OCI-LY7 (cell line): ENCODE measurements around the gene COL23A1. TPM values are rescaled to one million over a fixed set of nuclear protein-coding genes. Genes with fewer than 3 reads are reported as not detected.

Source experiments
- BruUV-seq: library from RNA; stranded (reverse); fragments of 400-500 nt; replicated peaks from 2 replicates; lab custom pipeline; 2021; lab: Mats Ljungman, UMichigan
- CTCF ChIA-PET: fragments of 300-600 bp; sonication (Branson Sonifier 250); formaldehyde crosslinking; loops from one replicate; lab custom pipeline; 2022; ENCODE audit warnings: antibody characterized with exemption; ENCODE audit not compliant: unreplicated experiment; lab: Charles Lee
- POLR2A ChIA-PET: fragments of 300-600 bp; sonication (Branson Sonifier 250); formaldehyde crosslinking; loops from one replicate; lab custom pipeline; 2022; ENCODE audit warnings: antibody characterized with exemption; lab: Charles Lee
- DNase-seq: peaks from one replicate; pipeline ENCODE4 v3.0.0-alpha.2; 2015; ENCODE audit warnings: low spot score
- H2AFZ ChIP-seq: fragments of 200-600 bp; sonication (generic), shearing (Covaris generic); 2 replicates; pipeline ENCODE4 v1.6.1; 2014; ENCODE audit warnings: mild to moderate bottlenecking, antibody characterized with exemption, low read length, moderate library complexity
- H3K27ac ChIP-seq: fragments of 200-600 bp; sonication (generic); 2 replicates; pipeline ENCODE4 v1.5.1; 2014; ENCODE audit warnings: mixed run types, low read depth, mild to moderate bottlenecking, moderate library complexity, low read length, inconsistent platforms; ENCODE audit not compliant: poor library complexity, severe bottlenecking
- H3K36me3 ChIP-seq: fragments of 200-600 bp; sonication (generic); 2 replicates; pipeline ENCODE4 v1.6.1; 2014; ENCODE audit warnings: mild to moderate bottlenecking, antibody characterized with exemption, low read length, moderate library complexity, mixed read lengths; ENCODE audit not compliant: insufficient read depth
- H3K4me1 ChIP-seq: fragments of 200-600 bp; sonication (generic); 2 replicates; pipeline ENCODE4 v1.5.1; 2014; ENCODE audit warnings: mild to moderate bottlenecking, low read length; ENCODE audit not compliant: insufficient read depth, poor library complexity, severe bottlenecking
- H3K4me2 ChIP-seq: fragments of 200-600 bp; sonication (generic); 2 replicates; pipeline ENCODE4 v1.6.1; 2014; ENCODE audit warnings: mild to moderate bottlenecking, low read length
- H3K4me3 ChIP-seq: fragments of 200-600 bp; sonication (generic); 2 replicates; pipeline ENCODE4 v1.5.1; 2014; ENCODE audit warnings: mild to moderate bottlenecking, low read depth, low read length; ENCODE audit not compliant: poor library complexity, severe bottlenecking
- H3K79me2 ChIP-seq: fragments of 200-600 bp; sonication (generic); 2 replicates; pipeline ENCODE4 v1.6.1; 2016; ENCODE audit warnings: low read depth, mild to moderate bottlenecking, low read length, moderate library complexity, mixed read lengths; ENCODE audit not compliant: insufficient read depth
- H3K9me2 ChIP-seq: fragments of 200-600 bp; sonication (generic); 2 replicates; pipeline ENCODE4 v1.6.1; 2016; ENCODE audit warnings: mild to moderate bottlenecking, low read length, mixed read lengths; ENCODE audit not compliant: insufficient read depth
- H3K9me3 ChIP-seq: fragments of 200-600 bp; sonication (generic); 2 replicates; pipeline ENCODE4 v1.6.1; 2014; ENCODE audit warnings: mild to moderate bottlenecking, mixed run types, low read length, mixed read lengths
- H4K20me1 ChIP-seq: fragments of 200-600 bp; sonication (generic); 2 replicates; pipeline ENCODE4 v1.6.1; 2014; ENCODE audit warnings: mild to moderate bottlenecking, antibody characterized with exemption, low read length, moderate library complexity, mixed read lengths; ENCODE audit not compliant: insufficient read depth
- EZH2phosphoT487 ChIP-seq: fragments of 200-600 bp; sonication (generic); IDR thresholded peaks from 2 replicates; pipeline ENCODE4 v1.6.1; 2018; ENCODE audit warnings: low read depth, borderline replicate concordance, mild to moderate bottlenecking, mixed run types, antibody characterized with exemption, low read length, moderate library complexity, mixed read lengths
- intact Hi-C: fragments of 100-400 bp; cut with micrococcal nuclease; formaldehyde crosslinking; loops from one replicate; pipeline ENCODE4 v1.10.0; 2022; ENCODE audit not compliant: unreplicated experiment
- total RNA-seq, 2 experiments: library from RNA; depleted of rRNA in 1 of 2; stranded (reverse); fragments of >200 nt in 1 of 2; shearing (Covaris generic) in 1 of 2; gene quantifications; 2 replicates each; pipeline ENCODE4 v1.2.3, GENCODE V29; 2014 to 2022
- TF ChIP-seq, protein P1 (sequence below): fragments of 200-600 bp; sonication (generic); conservative IDR thresholded peaks from 2 replicates; pipeline ENCODE4 v1.5.1; 2014; ENCODE audit warnings: mild to moderate bottlenecking, antibody characterized with exemption, low read length, moderate library complexity, mixed read lengths

Gene COL23A1
- total RNA-seq, 2 experiments from 2014 or later, result 0.53 TPM; not detected in 1

DNA sequence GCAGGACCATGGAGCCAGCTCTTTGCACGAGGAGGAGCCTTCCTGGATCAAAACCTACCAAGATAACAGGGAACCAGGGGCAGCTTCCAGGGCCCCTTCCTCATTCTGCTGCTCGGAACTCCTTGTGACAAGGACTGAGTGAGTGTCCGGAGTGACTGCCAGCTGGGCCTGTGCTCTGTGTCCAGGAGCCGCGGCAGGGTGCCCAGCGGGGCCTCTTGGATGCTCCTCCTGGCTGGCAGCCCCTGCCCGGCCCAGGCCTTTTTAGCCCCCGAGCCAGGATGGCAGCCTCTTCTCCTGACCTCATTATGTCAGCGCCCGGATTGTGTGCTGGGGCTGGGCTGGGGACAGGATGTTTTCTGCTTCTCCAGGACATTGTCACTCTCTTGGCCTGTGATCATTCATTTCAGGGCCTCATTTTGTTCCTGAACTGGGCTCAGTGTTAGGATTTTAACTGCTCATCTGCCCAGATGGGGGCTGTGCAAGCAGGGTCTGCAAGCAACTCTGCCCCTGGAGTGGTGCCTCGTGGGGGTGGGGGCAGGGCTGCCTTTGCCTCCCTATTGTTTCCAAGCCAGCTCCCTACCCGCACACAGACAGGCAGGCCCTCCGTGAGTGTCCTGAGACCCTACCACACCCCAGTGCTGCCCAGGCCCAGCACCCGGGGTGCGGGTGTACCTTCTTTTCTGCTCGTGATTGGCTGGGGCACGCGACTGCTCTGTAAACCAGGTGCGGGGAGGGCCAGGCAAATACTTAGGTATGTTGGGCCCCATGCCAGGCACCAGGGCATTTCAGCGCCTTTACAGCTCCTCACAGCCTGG, 161.6 kb downstream of the COL23A1 start:
- Histone ChIP-seq H3K79me2 (no peaks in the 10 kb centered on the region), H3K36me3 (no peaks in the 10 kb centered on the region), H3K4me1 (no peaks in the 10 kb centered on the region), H3K27ac (no peak overlapping the region), H3K9me2 (no peaks in the 10 kb centered on the region), H3K4me2 (no peak overlapping the region), H2AFZ (no peak overlapping the region), H3K9me3 (no peaks in the 10 kb centered on the region), H4K20me1 (no peaks in the 10 kb centered on the region), H3K4me3 (no peak overlapping the region)
- ChIA-PET POLR2A (no interaction called here), CTCF (no interaction called here)
- intact Hi-C loops, result no loop called here
- no peak for DNase-seq
- no TSS peak for BruUV-seq
- TF ChIP-seq, protein P1, sequence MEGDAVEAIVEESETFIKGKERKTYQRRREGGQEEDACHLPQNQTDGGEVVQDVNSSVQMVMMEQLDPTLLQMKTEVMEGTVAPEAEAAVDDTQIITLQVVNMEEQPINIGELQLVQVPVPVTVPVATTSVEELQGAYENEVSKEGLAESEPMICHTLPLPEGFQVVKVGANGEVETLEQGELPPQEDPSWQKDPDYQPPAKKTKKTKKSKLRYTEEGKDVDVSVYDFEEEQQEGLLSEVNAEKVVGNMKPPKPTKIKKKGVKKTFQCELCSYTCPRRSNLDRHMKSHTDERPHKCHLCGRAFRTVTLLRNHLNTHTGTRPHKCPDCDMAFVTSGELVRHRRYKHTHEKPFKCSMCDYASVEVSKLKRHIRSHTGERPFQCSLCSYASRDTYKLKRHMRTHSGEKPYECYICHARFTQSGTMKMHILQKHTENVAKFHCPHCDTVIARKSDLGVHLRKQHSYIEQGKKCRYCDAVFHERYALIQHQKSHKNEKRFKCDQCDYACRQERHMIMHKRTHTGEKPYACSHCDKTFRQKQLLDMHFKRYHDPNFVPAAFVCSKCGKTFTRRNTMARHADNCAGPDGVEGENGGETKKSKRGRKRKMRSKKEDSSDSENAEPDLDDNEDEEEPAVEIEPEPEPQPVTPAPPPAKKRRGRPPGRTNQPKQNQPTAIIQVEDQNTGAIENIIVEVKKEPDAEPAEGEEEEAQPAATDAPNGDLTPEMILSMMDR, result no peak
- no peak for TF ChIP-seq EZH2phosphoT487

DNA sequence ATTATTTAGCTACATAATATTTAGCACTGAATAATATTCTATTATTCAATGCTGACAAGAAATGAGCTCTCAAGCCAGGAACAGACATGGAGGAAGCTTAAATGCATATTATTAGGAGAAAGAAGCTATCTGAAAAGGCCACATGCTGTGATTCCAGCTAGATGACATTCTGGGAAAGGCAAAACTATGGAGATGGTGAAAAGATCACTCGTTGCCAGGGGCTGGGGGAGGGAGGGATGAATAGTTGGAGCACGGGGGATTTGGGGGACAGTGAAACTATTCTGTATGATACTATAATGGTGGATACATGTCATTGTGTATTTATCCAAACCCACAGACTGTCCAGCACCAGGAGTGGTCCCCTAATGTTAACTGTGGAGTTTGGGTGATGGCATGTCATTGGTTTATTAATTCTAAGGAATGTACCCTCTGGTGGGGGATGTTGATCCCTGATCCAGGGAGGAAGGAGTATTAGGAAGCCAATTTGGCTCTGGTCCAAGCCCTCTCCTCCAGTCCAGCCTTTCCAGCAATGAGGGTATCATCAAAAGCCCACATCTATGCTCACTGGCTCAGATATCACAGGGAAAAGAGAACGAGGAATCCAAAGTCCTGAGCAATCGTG, 162.5 kb downstream of the COL23A1 start:
- no peak for TF ChIP-seq EZH2phosphoT487
- TF ChIP-seq, protein P1, result no peak
- H3K4me1 ChIP-seq, result no peaks in the 10 kb centered on the region
- intact Hi-C loops, result no loop called here
- BruUV-seq, result no TSS peak
- no peak for DNase-seq
- no peak overlapping the region for H2AFZ ChIP-seq
- ChIA-PET CTCF (no interaction called here), POLR2A (no interaction called here)
- no peak overlapping the region for H3K4me2 ChIP-seq
- no peaks in the 10 kb centered on the region for H3K9me2 ChIP-seq
- no peaks in the 10 kb centered on the region for H3K36me3 ChIP-seq
- no peak overlapping the region for H3K27ac ChIP-seq
- H3K4me3 ChIP-seq, result no peak overlapping the region
- no peaks in the 10 kb centered on the region for H3K9me3 ChIP-seq
- no peaks in the 10 kb centered on the region for H4K20me1 ChIP-seq
- H3K79me2 ChIP-seq, result no peaks in the 10 kb centered on the region
